Measurements from ENCODE around the gene HNRNPK.
"Not testable (repeated sequence)": the region's sequence is repeated elsewhere in the genome, so short reads cannot be mapped to it uniquely, and the experiment has no call there.

The HNRNPK gene

GRCh38 chr9:83976372-83976771 is 3.6 kb downstream of the HNRNPK start:
- DNase-seq, result no peak

- no peak for DNase-seq
Measured at GRCh38 chr9:83975300-83975699, 4.7 kb downstream of the HNRNPK start.

GRCh38 chr9:83972286-83972685 is 7.7 kb downstream of the HNRNPK start:
- no peak for DNase-seq

- DNase-seq, result no peak
Measured at GRCh38 chr9:83971485-83971884, 8.5 kb downstream of the HNRNPK start.

GRCh38 chr9:83969602-83970001 is 10.4 kb downstream of the HNRNPK start:
- DNase-seq, result no peak

- no peak for DNase-seq
Measured at GRCh38 chr9:83967073-83967472, 12.9 kb downstream of the HNRNPK start.

- DNase-seq, result no peak
Measured at GRCh38 chr9:83966209-83966582, 13.8 kb downstream of the HNRNPK start.

GRCh38 chr9:83965350-83966208 is 14.4 kb downstream of the HNRNPK start:
- DNase-seq, result no peak

- no peak for DNase-seq
Measured at GRCh38 chr9:83964973-83965349, 15.1 kb downstream of the HNRNPK start.

GRCh38 chr9:83962165-83962564 is 17.9 kb downstream of the HNRNPK start:
- DNase-seq, result no peak

GRCh38 chr9:83960991-83961390 is 19.0 kb downstream of the HNRNPK start:
- no peak for DNase-seq

GRCh38 chr9:83959061-83959460 is 21.0 kb downstream of the HNRNPK start:
- no peak for DNase-seq

- DNase-seq, result no peak
Measured at GRCh38 chr9:83957248-83957513, 22.8 kb downstream of the HNRNPK start.

GRCh38 chr9:83956436-83957247 is 23.4 kb downstream of the HNRNPK start:
- DNase-seq, result peak; percentile 83

- DNase-seq, result peak; percentile 65
Measured at GRCh38 chr9:83956086-83956435, 24.0 kb downstream of the HNRNPK start.

GRCh38 chr9:83948096-83948495 is 31.9 kb downstream of the HNRNPK start:
- DNase-seq, result not testable (repeated sequence)

- no peak for DNase-seq
Measured at GRCh38 chr9:83940590-83941303, 39.3 kb downstream of the HNRNPK start.

GRCh38 chr9:83937861-83938455 is 42.1 kb downstream of the HNRNPK start:
- peak; percentile 84 for DNase-seq

GRCh38 chr9:83936523-83936922 is 43.5 kb downstream of the HNRNPK start:
- DNase-seq, result no peak

- no peak for DNase-seq
Measured at GRCh38 chr9:83935276-83935935, 44.6 kb downstream of the HNRNPK start.

- no peak for DNase-seq
Measured at GRCh38 chr9:83934569-83935275, 45.3 kb downstream of the HNRNPK start.

- DNase-seq, result peak; percentile 16
Measured at GRCh38 chr9:83933790-83934189, 46.2 kb downstream of the HNRNPK start.

Data from suppressor macrophage treated with lipopolysaccharide for 4 hours (primary cell).